Endothelial cell (in vitro differentiated cells): ENCODE results near the gene TDRD7. TPM values are rescaled to one million over a fixed set of nuclear protein-coding genes. Genes with fewer than 3 reads are reported as not detected.

Experiments
- DNase-seq: peaks from one replicate; pipeline ENCODE4 v3.0.0; 2021; ENCODE audit warnings: low spot score
- H3K27ac Mint-ChIP-seq: one replicate; pipeline ENCODE4 v1.8.0; 2021; ENCODE audit warnings: mixed read lengths, inconsistent platforms; ENCODE audit not compliant: unreplicated experiment
- H3K27me3 Mint-ChIP-seq: one replicate; pipeline ENCODE4 v1.8.0; 2021; ENCODE audit warnings: mild to moderate bottlenecking, moderate library complexity, mixed read lengths, inconsistent platforms; ENCODE audit not compliant: unreplicated experiment
- H3K36me3 Mint-ChIP-seq: one replicate; pipeline ENCODE4 v1.8.0; 2021; ENCODE audit warnings: mild to moderate bottlenecking, low read depth, mixed read lengths, inconsistent platforms; ENCODE audit not compliant: unreplicated experiment
- H3K4me1 Mint-ChIP-seq: one replicate; pipeline ENCODE4 v1.8.0; 2021; ENCODE audit warnings: mild to moderate bottlenecking, mixed read lengths, inconsistent platforms; ENCODE audit not compliant: unreplicated experiment
- H3K4me3 Mint-ChIP-seq: one replicate; pipeline ENCODE4 v1.8.0; 2021; ENCODE audit warnings: mild to moderate bottlenecking, mixed read lengths, inconsistent platforms; ENCODE audit not compliant: unreplicated experiment
- H3K9me3 Mint-ChIP-seq: one replicate; pipeline ENCODE4 v1.8.0; 2021; ENCODE audit warnings: mixed read lengths, inconsistent platforms; ENCODE audit not compliant: unreplicated experiment
- total RNA-seq: library from RNA; stranded (reverse); fragmentation: NEBNext Ultra II Directional; extraction: Animal tissue kit (Norgen Biotek cat#: 25700); gene quantifications from one replicate; pipeline ENCODE4 v1.2.1, GENCODE V29; 2021; ENCODE audit not compliant: unreplicated experiment
- TF ChIP-seq, protein P1 (sequence below): fragments of 200-600 bp; sonication (generic); IDR thresholded peaks from one replicate; pipeline ENCODE4 v1.5.0; 2021; ENCODE audit warnings: antibody characterized with exemption; ENCODE audit not compliant: unreplicated experiment

TDRD7 gene
- total RNA-seq, 1 donor from 2014 or later = 17.5 TPM

DNA sequence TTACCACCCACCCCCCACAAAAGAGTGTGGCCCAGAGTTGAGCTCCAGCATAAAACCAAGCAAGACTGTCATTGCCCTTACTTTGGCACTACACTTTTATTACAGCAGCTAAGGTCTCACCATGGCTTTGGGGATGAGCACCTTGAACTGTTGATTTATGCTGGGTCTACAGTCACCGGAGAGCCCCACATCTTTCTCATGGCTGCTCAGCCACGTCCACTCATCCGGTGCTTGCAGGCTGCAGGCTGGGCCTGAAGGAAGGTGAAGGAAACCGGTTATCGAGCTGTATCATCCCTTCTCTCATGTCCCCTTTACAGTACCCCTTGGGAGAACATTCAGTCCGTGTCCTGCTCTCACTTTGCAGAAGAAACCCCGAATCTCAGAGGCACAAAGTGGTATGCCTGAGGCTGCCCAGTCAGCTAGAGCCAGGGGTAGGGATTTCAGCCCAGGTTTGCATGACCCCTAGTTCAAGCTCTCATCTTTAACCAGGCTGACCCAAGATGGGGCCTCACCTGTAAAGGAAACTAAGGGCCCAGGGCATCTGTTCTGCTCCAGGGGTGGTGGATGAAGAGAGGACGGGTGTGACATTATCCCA lies 101.2 kb downstream of the TDRD7 start:
- DNase-seq = no peak
- Mint-ChIP-seq H3K4me3 (no peak overlapping the region), H3K27me3 (peaks cover 5% of the 10 kb centered on the region), H3K27ac (no peak overlapping the region), H3K4me1 (no peaks in the 10 kb centered on the region), H3K36me3 (no peaks in the 10 kb centered on the region), H3K9me3 (no peaks in the 10 kb centered on the region)
- TF ChIP-seq, protein P1, sequence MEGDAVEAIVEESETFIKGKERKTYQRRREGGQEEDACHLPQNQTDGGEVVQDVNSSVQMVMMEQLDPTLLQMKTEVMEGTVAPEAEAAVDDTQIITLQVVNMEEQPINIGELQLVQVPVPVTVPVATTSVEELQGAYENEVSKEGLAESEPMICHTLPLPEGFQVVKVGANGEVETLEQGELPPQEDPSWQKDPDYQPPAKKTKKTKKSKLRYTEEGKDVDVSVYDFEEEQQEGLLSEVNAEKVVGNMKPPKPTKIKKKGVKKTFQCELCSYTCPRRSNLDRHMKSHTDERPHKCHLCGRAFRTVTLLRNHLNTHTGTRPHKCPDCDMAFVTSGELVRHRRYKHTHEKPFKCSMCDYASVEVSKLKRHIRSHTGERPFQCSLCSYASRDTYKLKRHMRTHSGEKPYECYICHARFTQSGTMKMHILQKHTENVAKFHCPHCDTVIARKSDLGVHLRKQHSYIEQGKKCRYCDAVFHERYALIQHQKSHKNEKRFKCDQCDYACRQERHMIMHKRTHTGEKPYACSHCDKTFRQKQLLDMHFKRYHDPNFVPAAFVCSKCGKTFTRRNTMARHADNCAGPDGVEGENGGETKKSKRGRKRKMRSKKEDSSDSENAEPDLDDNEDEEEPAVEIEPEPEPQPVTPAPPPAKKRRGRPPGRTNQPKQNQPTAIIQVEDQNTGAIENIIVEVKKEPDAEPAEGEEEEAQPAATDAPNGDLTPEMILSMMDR = no peak

DNA sequence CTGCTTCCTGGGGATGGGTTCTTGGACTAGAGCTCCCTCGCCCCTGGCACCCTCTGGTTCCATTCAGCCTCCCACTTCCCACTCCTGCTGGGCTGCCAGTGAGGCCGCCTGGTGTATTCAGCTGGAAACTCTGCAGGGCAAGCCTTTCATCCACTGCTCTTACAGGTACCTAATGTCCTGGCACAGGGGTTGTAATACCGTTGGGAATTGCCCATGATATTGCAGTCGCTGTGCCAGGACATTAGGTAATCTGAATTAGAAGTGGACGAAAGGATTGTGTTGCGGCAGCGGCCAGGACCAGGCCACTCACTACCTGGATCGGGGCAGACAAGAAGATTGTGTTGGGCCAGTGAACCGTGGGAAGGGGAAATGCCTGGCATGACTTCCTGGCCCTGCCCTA lies 102.6 kb downstream of the TDRD7 start:
- Mint-ChIP-seq H3K4me3 (no peak overlapping the region), H3K9me3 (no peaks in the 10 kb centered on the region), H3K4me1 (no peaks in the 10 kb centered on the region), H3K36me3 (no peaks in the 10 kb centered on the region), H3K27me3 (peaks cover 7% of the 10 kb centered on the region), H3K27ac (no peak overlapping the region)
- peak; percentile 15 for DNase-seq
- TF ChIP-seq, protein P1 = no peak

DNA sequence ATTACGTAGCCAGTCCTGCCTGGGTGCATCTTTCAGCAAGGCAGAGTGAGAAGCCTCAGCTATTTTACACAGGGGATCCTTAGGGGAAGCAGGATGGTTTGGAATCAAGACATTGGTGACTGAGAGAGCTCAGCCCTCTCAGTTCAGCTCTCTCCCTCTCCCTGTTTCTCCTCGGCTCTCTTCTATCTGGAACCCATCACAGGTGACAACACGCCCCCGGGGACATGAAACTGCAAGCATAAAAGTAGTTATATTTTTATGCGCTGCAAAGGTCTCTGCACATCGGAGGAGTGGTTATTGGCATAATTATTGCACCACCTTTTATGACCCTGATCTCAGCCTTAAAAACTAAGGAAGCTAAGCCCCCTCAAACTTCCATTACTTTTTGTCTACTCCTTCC lies 103.8 kb downstream of the TDRD7 start:
- TF ChIP-seq, protein P1 = no peak
- Mint-ChIP-seq H3K27ac (no peak overlapping the region), H3K4me3 (no peak overlapping the region), H3K4me1 (no peaks in the 10 kb centered on the region), H3K9me3 (no peaks in the 10 kb centered on the region), H3K36me3 (no peaks in the 10 kb centered on the region), H3K27me3 (peaks cover 9% of the 10 kb centered on the region)
- DNase-seq = no peak

DNA sequence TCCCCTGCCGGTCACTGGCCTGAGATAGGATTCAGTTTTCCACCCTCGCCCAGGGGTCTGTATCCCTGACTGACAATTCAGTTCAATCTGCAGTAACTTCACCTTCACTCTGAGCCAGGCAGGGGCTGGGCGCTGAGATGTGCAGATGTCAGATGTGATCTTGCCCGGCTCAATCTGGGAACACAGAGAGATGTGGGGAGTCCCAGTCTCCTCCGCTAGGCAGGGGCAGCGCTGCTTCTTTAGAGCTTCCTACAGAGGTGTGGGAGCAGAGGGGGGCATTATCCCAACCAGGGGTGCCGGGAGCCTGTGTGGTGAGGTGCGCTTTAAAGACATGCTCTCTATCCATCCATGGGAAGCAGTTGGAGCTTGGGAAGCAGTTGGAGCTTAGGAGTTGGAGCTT lies 104.2 kb downstream of the TDRD7 start:
- DNase-seq = no peak
- peak overlapping the region; percentile 43 for H3K4me3 Mint-ChIP-seq
- H3K27ac Mint-ChIP-seq = no peak overlapping the region
- H3K9me3 Mint-ChIP-seq = no peaks in the 10 kb centered on the region
- H3K36me3 Mint-ChIP-seq = no peaks in the 10 kb centered on the region
- no peaks in the 10 kb centered on the region for H3K4me1 Mint-ChIP-seq
- H3K27me3 Mint-ChIP-seq = peaks cover 9% of the 10 kb centered on the region
- TF ChIP-seq, protein P1 = no peak

DNA sequence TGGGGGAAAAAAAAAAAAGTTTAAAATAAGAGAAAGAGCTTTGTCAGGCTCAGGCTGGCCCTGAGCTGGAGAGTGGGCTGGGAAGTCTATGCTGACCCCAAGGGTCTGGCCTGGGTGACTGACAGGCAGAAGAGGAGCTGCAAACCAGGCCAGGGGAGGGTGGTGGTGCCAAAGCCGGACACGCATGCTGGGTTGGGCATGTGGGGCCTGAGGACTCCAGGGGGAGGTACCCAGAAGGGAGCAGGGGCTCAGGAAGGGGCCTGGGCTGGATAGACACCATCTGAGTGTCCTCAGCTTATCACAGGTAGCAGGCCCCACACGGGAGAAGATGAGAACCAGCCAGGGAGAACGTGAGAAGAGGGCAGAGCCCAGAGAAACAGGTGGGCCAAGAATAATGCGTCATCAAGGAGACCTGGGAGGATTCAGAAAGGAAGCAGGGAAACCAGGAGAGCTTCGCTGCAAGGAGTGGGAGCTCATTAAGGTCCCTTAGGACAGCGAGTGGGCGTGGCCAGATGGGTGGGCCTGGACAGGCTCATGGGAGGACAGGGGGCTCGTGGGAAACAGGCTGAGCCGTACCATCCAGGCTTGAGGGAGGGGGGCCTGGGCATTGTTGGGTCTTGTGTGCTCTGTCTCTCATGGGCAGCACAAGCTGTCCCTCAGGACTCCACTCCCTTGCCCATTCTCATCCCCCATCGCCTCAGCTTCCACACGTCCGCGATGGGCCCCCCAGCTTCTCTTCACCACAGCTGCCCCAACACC lies 105.6 kb downstream of the TDRD7 start:
- TF ChIP-seq, protein P1 = no peak
- Mint-ChIP-seq H3K9me3 (no peaks in the 10 kb centered on the region), H3K4me1 (no peaks in the 10 kb centered on the region), H3K36me3 (no peaks in the 10 kb centered on the region), H3K27ac (no peak overlapping the region), H3K4me3 (no peak overlapping the region), H3K27me3 (peaks cover 8% of the 10 kb centered on the region)
- DNase-seq = no peak
